HG03520 (cell line): Measurements from ENCODE around the gene PGM5.
"Not testable (repeated sequence)": the region's sequence is repeated elsewhere in the genome, so short reads cannot be mapped to it uniquely, and the experiment has no call there.

ENCODE experiments used
- ATAC-seq: cut with Tn5 transposase; IDR thresholded peaks from one replicate; pipeline ENCODE4 v1.9.1; 2021; ENCODE audit warnings: mild to moderate bottlenecking, moderate library complexity; ENCODE audit not compliant: unreplicated experiment

Gene PGM5

DNA sequence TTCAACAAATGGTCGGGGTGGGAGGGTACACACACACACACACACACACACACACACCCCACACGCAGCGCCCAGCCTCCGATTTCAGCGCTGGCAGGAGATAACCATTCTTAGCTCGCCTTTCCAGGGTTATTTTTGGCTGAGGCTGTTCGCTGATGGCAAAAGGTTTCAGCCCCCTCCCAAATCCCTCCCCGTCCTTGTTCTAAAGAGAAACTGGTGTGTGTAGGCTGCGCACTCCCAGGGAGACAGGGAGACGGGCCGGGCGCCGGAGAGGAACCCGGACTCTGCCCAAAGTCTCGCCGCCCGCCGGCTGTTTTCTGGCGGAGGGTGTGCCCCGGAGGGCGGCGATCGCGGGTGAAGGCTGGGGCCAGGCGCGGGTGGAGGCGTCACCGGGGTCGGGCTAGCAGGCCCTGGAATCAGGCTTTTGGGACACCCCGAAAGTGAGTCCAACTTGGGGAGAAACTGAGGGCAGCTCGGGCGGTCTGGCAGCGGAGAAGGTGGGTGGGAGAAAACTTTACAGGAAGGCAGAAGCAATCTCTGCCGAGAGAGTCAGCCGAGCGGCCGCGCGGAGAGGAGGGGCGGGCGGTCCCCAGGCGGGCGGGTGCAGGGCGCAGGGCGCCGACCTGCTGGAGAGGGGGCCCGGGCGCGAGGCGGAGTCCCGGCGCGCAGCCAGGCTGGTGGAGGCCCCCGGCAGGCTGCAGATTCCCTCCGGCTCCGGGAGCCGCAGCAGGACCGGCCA is at the start of gene PGM5:
Gene PGM5, plus strand, starts transcription at position 232 of the 739 bp plus-strand sequence. CDS start 517 bp downstream, outside the sequence.
- ATAC-seq, result not testable (repeated sequence)

DNA sequence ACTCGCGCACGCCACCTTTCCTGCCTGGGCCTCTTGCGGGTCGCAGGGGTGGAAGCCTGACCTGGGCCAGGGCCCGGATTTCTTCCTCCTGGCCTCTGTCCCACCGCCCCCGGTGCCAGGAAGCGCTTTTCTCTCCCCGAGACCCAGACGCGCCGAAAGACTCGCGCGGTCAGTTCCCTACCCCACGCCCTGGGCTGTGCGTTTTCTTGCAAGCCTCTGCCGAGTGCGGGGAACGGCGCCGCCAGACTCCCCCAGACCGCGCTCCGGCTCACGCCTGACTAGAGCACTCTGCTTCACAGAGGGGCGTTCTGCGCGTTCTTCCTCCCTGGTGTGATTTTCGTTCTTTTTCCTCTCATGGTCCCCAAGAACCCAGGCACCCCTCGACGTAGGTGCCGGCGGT is 49.3 kb upstream of the PGM5 start:
- not testable (repeated sequence) for ATAC-seq

DNA sequence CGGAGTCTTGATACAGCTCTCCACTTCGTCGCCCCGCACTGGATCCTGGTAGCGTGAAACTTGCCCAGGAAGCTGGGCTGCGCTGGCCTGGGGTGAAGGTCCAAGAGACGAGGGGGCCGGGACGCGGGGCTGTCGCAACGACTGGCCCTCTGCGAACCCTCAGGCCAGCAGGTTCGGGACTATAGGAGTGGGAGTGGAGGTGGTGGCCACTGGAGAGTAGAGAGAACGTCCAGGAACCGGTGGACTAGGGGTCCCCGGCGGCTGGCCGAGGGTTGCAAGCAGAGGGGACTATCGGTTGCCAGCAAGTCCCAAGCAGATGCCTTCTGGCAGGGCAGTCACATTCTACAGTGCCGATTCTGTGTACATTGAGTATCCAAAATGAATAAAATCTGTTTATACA is 48.8 kb upstream of the PGM5 start:
- ATAC-seq, result not testable (repeated sequence)

DNA sequence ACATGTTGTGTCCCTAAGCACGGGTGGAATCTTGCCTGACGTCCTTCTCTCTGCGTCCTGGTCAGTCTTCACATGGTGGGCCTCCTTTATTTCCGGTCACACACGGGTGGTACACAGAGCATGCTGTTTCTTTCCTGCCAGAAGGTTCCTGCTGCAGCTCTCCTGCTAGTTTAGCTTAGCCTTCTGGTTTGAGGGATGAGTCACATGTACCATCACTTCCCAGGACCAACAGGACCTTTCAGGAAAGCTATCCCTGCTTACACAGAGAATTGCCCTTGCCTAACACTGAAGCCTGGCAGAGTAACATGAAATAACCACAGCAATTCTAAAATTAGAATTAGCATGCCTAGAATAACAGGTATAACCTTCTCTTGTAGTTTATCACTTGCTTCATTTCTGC is 45.2 kb upstream of the PGM5 start:
- ATAC-seq, result not testable (repeated sequence)

DNA sequence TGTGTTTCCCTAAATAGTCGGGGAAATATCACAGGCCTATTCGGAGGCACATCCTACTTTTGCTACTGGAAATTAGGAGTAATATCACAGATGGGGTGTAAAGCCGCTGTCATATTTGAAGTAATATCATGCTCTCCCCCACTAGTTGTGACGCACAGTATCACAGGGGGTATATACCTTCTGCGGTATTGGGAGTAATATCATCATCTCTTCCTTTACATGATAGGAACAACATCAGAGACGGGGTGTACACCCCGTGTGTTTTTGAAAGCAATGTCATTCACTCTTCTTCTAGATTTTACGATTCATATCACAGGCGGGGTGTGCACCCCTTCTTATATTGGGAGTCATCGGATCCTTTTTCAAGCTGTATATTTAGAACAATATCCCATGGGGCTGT is 38.2 kb upstream of the PGM5 start:
- ATAC-seq, result not testable (repeated sequence)

DNA sequence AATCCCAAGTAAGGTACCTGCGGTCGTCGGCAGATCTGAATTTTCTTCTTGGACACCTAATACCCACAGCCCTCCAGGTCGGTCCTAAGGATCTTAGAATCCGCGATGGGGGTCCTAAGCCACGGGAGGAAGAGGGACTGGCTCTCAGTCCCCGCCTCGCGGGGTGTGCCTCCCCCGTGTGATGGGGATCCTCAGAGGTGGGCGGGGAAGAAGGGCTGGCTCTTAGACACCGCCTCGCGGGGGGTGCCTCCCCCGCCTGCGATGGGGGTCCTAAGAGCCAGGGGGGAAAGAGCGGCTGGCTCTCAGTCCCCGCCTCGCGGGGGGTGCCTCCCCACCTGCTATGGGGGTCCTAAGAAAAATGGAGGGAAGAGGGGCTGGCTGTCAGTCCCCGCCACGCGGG is 32.7 kb upstream of the PGM5 start:
- not testable (repeated sequence) for ATAC-seq

DNA sequence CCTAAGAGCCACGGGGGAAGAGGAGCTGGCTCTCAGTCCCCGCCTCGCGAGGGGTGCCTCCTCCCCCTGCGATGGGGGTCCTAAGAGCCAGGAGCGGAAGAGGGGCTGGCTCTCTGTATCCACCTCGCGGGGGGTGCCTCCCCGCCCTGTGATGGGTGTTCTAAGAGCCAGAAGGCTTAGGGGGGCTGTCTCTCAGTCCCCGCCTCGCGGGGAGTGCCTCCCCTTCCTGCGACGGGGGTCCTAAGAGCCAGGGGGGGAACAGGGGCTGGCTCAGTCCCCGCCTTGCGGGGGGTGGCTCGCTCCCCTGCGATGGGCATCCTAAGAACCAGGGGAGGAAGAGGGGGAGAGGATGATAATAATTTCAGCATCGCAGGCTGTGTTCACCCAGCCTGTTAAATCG is 31.9 kb upstream of the PGM5 start:
- ATAC-seq, result not testable (repeated sequence)

DNA sequence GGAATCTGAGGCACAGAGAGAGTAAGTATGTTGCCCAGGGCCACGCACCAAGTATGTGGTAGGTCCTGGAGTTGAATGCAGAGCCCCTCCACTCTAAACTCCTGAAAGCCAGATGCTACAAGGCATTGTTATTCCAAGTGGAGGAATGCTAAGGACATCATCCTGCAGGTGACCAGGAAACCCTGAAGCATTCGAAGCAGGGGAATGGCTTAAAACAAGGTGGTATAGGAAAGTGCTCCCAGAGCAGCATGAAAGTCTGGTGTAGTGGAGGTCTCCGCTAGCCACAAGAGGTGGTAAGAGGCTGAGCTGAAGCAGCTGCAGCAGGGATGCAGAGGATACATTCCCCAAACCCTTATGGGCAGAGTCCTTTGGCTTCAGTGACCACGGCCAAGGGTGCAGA is 27.3 kb upstream of the PGM5 start:
- not testable (repeated sequence) for ATAC-seq

DNA sequence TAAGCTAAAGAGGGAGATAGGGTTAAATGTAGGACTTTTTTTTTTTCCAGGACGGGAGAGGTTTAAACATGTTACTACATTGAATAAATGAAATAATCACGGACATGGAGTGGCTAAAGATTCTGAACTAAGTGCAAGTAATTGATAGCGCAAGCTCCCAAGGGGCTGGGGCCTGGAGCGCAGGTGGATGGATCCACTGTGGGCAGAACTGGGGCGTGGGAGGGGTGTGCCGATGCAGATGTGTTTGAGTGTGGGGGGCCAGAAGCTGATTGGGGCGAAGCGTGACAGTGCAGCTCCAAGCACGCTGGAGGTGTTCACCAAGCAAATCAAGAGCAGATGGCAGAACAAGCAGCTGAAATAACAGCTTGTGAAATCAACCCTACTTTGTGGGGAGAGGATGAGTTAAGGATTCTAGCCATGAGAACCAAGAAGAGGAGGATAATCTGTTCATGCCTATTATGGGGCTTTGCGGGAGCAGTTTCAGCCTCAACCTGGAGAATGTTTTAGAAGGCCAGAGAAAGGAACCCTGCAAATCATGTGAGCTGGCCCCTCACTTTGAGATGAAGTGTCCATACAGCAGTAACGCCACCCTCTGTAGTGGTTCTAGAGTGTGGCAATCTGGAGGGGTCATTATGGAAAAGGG is 25.8 kb upstream of the PGM5 start:
- ATAC-seq, result not testable (repeated sequence)

DNA sequence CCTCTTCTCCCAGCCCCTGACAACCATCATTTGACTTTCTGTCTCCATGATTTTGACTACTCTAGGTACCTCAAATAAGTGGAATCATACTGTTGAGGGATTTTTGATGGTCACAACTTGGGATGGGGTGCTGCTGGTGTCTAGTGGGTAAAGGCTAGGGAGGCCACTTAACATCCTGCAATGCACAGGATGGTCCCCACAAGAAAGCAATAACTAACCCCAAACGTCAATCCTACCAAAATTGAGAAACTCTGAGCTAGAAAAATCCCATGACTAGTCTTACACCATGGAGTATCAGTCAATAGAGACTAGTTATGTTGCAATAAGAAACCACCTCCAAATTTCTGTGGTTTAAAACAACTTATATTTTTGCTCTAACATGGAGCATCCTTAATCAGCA is 24.3 kb upstream of the PGM5 start:
- ATAC-seq, result not testable (repeated sequence)

DNA sequence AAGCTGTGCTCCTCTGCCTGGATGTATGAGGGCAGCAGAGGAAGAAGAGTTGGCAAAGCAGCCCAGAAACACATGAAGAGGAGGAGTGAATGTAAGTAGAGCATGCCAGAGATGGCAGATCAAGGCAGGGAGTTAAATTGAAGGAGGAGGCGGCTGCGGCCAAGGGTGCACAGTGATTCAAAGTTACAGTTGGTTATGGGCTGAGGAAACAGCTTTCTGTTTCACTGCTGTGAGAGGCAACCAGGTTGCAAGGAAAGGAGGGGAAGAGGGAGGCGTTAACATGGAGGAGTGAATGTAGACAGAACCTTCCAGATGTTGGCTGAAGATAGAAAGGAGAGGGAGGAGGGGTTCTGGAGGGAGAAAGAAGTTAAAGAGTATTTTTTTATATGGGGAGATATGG is 20.5 kb upstream of the PGM5 start:
- ATAC-seq, result not testable (repeated sequence)

DNA sequence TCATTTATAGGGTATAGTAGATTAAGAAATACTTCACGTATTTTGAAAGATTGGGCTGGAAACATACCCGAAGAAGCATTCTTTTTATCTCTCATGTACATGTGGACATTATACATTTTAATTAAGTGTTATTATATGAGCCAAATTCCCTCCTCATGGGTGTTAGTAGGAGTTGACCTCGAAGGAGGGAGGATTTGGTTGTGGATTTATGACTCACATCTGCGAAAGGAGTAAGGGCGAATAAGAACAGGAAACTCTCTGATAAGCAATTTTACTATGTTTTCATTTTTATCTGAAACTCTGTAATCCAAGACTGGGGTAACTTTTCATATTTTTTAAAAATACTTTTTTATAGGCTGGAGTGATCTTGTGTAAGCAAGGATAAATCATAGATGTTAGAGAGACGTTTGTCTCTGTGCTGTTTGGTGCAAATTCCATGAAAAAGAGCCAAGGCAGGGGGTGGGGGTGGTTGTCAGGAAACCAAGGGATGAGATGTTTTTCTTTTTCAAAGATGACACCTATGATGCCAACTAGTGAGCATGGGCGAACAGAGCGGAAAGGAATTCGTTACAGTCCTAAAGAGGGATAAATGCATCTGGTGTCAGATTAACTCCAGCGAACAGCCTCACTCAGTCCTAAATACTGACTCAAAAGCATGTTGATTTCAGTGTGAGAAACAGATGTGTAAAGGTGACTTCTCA is 19.6 kb upstream of the PGM5 start:
- ATAC-seq, result not testable (repeated sequence)

DNA sequence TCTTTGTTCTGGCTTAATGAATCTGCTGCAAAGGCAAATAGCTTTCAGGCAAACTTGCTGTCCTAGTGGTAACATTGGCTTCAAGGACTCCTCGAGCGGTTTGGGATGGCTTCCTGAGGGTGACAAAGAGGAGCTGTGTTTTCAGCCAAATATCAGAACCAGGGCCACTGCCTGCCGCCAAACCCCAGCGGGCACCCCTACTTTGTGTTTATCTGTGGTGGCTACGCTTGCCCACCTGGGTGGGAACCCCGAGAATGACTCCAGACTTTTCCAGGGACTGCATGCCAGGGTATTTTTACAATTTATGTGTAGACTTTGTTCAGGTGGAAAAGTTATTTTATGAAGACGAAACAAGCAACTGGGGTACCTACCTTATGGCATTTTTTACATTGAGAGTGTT is 18.4 kb upstream of the PGM5 start:
- ATAC-seq, result not testable (repeated sequence)

DNA sequence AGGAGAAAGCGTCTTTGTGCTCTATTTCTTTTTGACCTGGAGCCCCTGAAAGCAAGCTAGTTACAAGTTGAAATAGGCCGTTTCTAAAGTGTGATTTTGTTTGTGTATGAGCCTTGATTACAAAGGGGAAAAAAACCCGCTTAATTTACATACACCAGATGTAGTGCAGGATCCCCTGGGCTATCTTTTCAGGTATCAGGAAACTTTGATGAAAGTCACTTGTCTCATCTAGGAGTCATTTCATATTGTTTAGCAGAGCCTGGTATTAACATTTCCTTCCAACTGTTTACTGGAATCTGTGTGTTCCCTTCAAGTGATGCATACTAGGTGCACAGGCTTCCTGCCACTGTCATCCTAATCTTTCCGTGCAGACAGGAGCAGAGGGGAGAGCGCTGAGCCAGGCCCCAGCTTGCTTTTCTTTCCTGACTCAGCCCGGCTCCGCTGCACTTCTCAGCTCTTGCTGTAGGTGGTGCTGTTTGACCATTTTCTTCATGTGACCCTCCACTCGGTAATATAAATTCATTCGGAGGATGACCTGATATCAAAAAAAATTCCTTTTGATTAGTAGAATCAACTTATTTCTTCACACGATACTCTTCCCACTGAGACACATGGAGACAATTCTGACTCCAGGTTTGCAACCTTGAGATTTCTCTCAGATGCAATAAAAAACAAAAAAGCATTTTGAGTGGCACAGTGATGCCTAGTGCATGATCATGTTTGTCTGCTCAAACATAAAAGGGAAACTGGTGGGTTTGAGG is 14.0 kb upstream of the PGM5 start:
- ATAC-seq, result peak; percentile 65

DNA sequence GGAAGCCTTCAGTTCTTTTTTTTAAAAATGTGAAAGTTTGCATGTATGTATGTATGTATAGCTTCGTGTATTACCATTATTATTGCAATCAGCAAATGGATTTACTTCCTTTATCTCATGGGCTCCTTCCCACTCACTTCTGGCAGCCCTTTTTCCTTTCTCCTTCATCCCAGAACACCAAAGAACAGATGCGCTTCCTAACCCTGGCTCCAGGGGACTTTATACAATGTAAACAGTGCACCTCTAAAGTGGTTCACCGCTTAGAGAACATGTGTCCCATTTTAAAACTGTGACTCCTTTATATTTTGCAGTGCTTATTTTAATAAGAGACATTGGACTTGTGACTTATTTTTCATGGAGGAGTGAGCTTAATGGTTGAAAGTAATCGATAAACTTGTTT is 13.2 kb upstream of the PGM5 start:
- ATAC-seq, result not testable (repeated sequence)

DNA sequence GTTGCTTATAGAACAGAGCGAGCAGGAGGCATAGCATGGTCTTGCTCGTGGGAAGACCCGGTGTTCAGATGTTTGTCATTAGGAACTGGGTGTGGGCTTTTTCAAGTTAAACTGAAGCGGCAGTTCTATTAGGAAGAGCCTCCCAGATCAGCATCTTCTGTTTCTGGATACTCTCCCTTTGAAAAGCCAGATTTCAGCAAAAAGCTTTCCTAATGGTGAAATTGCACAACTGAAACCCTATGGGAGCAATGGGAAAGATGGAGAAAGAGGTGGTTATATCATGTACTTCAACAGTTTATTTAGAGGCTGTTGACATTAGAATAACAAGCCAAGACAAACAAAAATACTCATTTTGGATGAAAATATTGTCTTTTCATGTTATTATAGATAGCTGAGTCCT is 12.4 kb upstream of the PGM5 start:
- ATAC-seq, result not testable (repeated sequence)

DNA sequence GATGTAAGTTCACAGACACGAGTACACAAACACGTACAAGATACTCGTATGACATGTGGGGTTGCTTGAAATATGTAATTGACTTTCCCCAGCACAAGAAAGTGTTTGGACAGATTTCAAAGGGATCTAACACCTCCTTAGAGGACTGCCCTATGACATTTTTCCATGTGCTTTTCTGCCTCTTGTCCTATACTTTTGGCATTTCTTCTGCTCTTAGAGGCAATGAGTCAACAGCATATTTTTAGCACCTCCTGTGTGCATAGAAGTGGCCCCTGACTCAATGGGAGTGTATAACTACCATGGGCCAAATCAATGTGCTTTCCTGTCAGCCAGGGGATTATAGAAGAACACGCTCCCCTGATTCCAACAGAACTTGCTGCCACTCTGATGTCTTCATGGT is 4.7 kb upstream of the PGM5 start:
- not testable (repeated sequence) for ATAC-seq

DNA sequence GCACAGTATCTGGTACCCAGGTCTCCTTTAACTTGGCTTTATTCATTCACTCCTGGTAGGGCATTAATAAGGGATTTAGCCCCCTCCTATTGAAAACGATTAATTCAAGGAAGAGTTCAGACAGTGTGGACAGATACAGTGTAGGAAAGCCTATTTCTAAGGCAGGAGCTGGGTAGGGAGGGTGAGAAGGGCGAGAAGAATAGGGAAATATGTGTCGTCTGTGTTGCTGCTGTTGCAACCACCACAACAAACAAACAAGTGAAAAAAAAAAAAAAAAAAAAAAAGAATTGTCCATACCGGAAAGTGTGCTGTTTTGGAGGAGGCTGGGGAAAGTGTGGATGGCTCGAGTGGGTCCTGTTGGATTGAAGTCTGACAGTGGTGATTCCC is 425 bp upstream of the PGM5 start:
- ATAC-seq, result not testable (repeated sequence)

DNA sequence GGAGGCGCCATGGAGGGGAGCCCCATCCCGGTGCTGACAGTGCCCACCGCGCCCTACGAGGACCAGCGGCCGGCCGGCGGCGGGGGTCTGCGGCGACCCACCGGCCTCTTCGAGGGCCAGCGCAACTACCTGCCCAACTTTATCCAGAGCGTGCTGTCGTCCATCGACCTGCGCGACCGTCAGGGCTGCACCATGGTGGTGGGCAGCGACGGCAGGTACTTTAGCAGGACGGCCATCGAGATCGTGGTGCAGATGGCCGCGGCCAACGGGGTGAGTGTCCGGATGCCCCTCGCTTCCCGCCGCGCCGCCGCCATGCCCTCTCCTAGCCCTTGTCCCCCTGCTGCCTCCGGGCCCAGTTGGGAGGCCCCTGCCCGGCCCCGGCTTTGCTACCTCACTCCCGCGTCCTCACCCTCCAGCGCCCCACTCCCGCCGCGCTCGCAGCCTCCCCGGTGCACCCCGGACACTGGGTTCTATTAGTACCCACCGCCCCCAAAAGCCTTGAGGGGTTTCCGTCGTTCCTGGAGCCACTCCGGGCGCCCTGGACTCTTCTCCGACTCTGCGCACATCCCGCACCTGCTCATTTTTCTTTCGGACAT is 806 bp downstream of the PGM5 start:
- ATAC-seq, result not testable (repeated sequence)

DNA sequence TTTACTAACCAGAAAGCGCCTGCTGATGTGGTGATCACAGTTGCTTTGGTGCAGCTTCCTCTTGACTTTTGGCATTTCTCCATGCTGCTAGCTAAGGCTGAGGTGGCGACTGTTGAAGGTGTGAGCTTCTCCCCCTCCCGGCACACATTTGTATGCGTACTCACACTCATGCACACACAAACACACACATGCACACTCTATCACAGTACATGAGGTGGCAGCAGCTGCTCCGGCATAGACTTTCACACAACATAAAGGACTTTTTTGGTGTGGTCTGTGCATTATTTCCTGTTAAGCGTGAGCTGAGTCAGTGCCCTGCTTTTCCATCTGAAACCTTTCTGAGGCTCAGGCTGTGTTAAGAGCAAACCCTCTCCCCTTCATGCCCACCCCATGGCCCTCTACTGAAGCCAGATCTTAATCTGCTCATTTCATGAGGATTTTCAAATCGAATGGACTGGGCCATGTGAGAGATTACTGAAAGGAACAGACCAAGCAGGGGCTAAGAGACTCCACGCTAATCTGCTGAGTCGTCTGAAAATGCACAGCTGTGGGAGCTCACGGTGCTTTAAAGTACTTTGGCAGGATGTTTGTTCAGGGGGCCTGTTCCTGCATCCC is 10.6 kb downstream of the PGM5 start:
- not testable (repeated sequence) for ATAC-seq
